ENCODE measurements around the gene CCDC106.

The CCDC106 gene

GRCh38 chr19:55647732-55648584 is at the start of gene CCDC106:
CCDC106 (plus strand) TSS chr19:55648212; CDS start chr19:55649047, 835 bp downstream.
- DNase-seq (ENCODE audit: low spot score) = peak; percentile 78

GRCh38 chr19:55598719-55599467 is 49.1 kb upstream of the CCDC106 start:
- DNase-seq (ENCODE audit: low spot score) = peak; percentile 94

DNA sequence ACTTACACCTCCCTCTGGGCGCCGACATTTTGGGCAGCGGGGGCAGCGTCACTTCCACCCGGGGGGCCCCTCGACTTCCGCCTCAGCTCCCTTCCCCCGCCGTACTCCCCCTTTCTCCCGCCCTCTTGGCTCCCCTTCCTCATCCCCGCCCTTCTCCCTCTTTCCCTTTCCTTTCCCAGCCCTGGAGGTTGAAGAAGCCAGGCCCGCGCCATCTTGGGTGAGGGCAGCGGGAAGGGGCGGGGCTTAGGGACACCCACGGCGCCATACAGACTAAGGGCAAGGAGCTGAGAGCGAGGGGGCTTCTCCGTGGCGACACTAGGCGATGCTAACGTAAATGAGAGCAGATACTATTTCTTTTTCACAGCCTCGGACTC is 48.6 kb upstream of the CCDC106 start, which contains the start of gene FIZ1:
TSS of gene FIZ1 (minus strand) at position 50 of the 374 bp plus-strand sequence. CDS start 1,652 bp downstream, outside the sequence.
- peak; percentile 95 for DNase-seq (ENCODE audit: low spot score)

- DNase-seq (ENCODE audit: low spot score) = peak; percentile 93
Observed at GRCh38 chr19:55599842-55600661, 48.0 kb upstream of the CCDC106 start, which contains the start of gene ZNF524. ZNF524 (plus strand) TSS chr19:55600288; CDS start chr19:55602113, 1,825 bp downstream.

GRCh38 chr19:55600662-55601028 is 47.4 kb upstream of the CCDC106 start:
- no peak for DNase-seq (ENCODE audit: low spot score)

GRCh38 chr19:55601084-55601483 is 46.9 kb upstream of the CCDC106 start:
- DNase-seq (ENCODE audit: low spot score) = no peak

GRCh38 chr19:55602104-55603001 is 45.7 kb upstream of the CCDC106 start:
- no peak for DNase-seq (ENCODE audit: low spot score)

GRCh38 chr19:55603115-55603514 is 44.9 kb upstream of the CCDC106 start:
- DNase-seq (ENCODE audit: low spot score) = no peak

DNA sequence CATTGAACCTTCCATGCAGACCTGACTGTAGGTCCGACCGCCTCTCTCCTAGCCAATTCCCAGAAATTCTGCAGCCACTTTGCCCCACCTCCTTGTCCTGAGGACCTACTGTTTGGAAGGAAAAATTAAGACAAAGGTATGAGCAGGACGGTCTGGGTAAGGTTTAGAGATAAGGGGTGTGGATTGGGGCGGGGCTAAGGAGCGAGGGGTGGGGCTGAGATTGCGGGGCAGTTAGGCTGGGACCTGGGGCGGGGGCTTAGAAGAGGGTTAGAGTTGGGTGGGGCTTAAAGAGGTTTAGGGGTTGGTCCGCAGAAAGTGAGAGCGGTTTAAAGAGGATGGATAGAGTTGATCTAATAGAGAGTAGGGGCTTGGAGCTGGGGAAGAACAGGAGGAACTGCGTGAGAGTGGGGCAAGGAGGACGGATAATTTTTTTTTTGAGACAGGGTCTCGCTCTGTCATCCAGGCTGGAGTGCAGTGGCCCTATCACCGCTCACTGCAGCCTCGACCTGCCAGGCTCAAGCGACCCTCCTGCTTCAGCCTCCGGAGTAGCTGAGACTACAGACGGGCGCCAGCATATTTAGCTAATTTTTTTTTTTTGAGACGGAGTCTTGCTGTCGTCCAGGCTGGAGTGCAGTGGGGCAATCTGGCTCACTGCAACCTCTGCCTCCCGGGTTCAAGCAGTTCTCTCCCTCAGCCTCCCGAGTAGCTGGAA is 44.3 kb upstream of the CCDC106 start:
- no peak for DNase-seq (ENCODE audit: low spot score)

DNA sequence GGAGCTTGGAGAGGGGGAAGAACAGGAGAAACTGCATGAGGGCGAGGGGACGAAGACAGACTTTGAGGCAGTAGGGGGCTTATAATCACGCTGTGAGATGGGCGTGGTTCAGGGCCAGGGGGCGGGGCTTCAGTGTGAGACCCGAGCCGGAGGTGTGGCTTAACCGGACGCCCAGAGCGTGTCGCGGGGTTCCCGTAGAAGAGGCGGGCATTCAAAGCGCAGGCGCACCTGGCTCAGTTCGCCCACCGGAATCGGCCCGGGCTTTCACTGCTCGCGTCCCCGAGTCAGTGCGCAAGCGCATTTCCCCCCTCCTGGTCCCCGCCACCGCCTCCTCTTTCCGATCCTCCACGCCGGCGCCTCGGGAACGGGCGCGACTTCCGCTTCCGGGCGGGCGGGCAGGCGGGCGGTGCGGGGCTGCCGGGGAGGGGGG is 42.8 kb upstream of the CCDC106 start:
- DNase-seq (ENCODE audit: low spot score) = peak; percentile 98

GRCh38 chr19:55605637-55606470 is 42.2 kb upstream of the CCDC106 start, which contains the start of gene ZNF865:
ZNF865 (plus strand) TSS chr19:55605647; CDS start chr19:55613619, 7,972 bp downstream.
- peak; percentile 88 for DNase-seq (ENCODE audit: low spot score)

DNA sequence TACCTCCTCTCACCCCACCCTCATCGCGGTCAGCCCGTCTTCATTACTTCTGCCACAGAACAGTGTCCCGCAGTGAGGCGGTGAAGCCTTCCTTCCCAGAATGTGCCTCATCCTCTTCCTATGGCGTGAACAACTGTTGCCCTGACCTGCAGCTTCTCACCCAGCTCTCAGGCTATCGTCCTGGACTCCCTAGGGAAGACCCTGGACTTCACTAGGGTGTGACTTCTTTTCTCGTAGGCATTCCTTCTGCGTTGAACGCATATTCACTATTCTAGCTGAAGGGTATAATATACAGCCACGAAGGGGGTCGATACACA is 41.6 kb upstream of the CCDC106 start:
- no peak for DNase-seq (ENCODE audit: low spot score)

DNA sequence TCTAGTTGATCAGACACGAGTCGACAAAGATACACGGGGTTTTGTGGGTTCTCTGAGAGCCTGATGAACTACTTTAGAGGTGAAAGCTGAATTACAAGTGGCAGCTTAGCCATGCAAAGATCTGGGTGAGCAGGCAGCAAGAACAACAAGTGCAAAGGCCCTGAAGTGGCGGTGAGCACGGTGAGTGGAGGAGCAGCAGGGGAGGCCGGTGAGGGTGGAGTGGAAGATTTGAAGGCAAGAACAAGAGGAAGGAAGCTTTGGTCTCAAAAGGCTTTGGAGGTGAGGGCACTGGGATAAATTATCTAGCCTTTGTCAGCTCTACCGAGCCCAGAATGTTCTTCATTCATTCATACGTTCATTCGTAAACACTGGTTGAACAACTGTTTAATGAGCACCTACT is 41.2 kb upstream of the CCDC106 start:
- DNase-seq (ENCODE audit: low spot score) = no peak

DNA sequence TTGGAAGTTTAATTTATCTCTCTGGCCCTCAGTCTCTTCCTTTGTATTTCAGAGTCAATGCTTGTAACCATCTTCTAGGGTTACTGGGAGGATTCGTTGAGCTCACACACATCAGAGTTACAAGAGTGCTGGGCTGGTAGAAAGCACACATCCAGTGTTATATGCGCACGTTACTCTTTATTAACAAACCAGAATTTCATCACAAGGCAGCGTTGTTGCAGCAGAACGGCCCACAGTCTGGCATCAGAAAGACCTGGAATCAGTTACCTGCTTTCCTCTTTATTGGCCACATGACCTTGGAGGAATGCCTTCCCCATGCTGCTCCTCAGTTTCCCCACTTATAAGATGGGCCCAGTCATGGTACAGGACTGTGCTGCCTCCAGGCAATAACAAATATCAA is 38.7 kb upstream of the CCDC106 start:
- DNase-seq (ENCODE audit: low spot score) = no peak

- no peak for DNase-seq (ENCODE audit: low spot score)
Observed at GRCh38 chr19:55611300-55611982, 36.6 kb upstream of the CCDC106 start.

GRCh38 chr19:55611983-55612645 is 35.9 kb upstream of the CCDC106 start:
- DNase-seq (ENCODE audit: low spot score) = no peak

DNA sequence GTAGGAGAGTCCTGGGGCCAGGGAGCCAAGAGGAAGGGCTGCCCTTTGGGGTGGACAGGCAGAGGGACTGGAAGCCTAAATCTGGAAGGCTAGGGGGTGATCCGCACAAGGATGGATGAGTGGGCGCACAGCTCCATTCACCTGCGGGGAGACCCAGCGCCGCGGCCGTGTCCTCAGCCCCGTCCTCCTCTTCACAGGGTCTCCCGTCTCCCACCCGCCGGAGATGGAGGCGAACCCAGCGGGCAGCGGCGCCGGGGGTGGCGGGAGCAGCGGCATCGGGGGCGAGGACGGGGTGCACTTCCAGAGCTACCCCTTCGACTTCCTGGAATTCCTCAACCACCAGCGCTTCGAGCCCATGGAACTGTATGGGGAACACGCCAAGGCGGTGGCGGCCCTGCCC is 34.6 kb upstream of the CCDC106 start:
- DNase-seq (ENCODE audit: low spot score) = no peak

DNA sequence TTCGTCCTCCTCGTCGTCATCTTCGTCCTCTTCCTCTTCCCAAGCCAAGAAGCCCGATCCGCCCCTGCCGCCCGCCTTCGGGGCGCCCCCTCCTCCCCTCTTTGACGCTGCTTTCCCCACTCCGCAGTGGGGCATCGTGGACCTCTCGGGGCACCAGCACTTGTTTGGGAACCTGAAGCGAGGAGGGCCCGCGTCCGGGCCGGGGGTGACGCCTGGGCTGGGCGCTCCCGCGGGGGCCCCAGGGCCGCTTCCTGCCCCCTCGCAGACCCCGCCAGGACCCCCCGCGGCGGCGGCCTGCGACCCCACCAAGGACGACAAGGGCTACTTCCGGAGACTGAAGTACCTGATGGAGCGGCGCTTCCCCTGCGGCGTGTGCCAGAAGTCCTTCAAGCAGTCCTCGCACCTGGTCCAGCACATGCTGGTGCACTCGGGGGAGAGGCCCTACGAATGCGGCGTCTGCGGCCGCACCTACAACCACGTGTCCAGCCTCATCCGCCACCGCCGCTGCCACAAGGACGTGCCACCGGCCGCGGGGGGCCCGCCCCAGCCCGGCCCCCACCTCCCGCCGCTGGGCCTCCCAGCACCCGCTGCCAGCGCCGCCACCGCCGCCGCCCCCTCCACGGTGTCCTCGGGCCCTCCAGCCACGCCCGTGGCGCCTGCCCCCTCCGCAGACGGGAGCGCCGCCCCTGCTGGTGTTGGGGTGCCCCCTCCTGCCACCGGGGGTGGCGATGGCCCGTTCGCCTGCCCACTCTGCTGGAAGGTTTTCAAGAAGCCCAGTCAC is 33.9 kb upstream of the CCDC106 start:
- DNase-seq (ENCODE audit: low spot score) = no peak
